HG03520 (cell line): Measurements from ENCODE around the gene RAD51B.
"Not testable (repeated sequence)": the region's sequence is repeated elsewhere in the genome, so short reads cannot be mapped to it uniquely, and the experiment has no call there.

Source experiments
- ATAC-seq: cut with Tn5 transposase; IDR thresholded peaks from one replicate; pipeline ENCODE4 v1.9.1; 2021; ENCODE audit warnings: mild to moderate bottlenecking, moderate library complexity; ENCODE audit not compliant: unreplicated experiment

Gene RAD51B

GRCh38 chr14:68696266-68696665, 876.7 kb downstream of the RAD51B start:
- no peak for ATAC-seq

DNA sequence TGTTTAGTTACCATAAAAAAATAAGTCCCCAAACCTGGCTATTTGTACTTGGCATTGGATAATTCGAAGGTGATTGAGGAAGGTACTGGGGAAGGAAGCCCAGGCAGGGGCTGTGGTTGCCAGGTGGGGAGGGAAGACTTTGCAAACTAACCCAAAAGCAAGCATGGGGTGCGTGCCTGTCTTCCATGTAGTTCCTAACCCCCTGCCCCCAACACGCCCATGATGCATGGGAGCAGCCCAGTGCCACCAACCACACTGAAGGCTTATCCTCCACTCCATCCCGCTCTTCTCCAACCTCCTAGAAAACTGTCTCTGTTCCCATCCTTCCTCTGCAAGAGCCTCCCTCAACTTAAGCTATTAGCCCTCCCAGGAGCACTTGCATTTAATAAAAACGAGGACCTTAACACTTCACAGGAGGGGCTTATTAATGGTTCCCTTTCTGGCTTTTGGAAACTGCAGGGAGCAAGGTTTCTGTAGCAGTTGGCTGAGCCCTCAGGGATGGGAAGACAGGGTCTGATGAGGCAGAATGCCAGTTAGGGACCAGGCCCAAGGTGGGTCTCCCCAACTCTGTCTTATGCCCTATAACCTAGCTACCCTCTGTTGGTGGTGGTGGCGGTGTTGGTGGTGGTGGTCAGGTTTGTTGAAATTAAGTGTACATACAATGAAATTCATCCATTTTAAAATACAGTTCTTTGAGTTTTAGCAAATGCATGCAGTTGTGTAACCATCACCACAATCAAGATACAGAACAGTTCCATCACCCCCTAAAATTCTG, 877.3 kb downstream of the RAD51B start:
- no peak for ATAC-seq

- not testable (repeated sequence) for ATAC-seq
Observed at GRCh38 chr14:68698773-68699172, 879.2 kb downstream of the RAD51B start.

DNA sequence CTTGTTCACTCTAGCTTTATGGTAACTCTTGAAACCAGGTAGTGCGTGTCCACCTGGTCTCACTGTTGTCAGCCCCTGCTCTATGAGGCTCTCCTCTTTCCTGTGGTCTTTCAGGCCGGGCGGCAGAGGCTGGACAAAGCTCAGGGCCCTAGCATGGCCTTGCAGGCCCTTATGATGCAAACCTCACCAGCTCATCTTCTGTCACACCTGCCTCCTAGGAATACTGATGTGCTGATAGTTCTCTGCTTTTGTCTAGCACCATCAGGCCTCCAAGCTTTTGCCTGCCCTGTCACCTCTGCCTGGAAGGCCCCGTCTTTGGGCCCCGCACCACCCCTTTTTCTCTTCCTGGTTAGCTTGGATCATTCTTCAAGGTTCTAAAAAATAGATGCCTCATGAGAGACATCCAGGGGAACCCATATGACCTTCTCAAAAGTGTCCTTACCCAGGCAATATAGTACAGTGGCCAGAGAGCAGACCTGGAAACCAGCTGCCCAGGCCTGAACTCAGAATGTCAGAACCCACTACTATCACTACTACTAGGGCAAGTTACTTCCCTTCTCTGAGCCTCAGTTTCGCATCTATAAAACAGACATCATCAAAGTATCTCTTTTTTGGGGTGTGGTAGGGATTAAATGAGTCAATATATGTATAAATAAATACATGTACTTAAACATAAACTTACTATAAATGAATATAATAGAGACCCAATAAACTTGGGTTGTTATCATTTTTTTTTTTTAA, 881.6 kb downstream of the RAD51B start:
- ATAC-seq: no peak

DNA sequence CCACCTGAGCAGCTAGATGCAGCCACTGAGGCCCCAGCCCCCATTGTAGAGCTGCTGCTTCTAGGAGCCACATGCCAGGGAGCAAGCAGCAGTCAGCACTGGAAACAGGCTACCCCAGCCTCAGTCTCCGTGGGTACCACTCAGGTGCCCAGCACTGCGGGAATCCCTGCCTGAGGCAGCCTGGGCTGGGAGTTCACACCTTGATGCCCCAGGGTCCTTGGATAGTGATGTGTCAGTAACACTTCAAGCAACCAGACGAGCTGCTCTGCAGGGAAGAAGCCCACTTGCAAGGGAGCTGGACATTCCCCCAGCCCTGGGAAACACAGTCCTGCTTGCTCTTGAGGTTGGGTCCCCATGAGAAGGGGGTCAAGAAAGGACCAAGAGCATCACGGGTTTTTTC, 882.6 kb downstream of the RAD51B start:
- no peak for ATAC-seq

DNA sequence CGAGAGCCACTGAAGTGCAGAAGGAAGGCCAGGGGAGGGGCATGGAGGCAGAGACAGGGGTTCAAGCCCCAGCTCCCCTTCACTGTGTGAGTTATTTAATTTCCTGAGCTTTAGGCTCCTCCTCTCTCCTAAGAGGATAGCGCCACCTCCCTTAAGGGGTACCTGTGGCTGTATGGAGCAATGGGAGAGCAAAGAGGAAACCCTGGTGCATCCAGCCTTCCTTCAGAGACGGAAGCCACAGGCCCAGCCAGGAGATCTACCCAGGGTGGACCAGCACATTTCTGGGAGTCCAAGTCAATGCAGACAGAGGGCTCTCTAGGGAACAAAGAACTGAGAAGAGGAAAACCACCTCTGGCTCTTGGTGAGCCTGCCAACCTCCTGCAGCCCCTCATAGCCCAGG, 883.0 kb downstream of the RAD51B start:
- ATAC-seq: no peak

- no peak for ATAC-seq
Observed at GRCh38 chr14:68703093-68703492, 883.5 kb downstream of the RAD51B start.

- ATAC-seq: no peak
Observed at GRCh38 chr14:68704736-68705720, 885.4 kb downstream of the RAD51B start.

GRCh38 chr14:68705741-68706283, 886.2 kb downstream of the RAD51B start:
- no peak for ATAC-seq

GRCh38 chr14:68707482-68707881, 887.9 kb downstream of the RAD51B start:
- no peak for ATAC-seq

DNA sequence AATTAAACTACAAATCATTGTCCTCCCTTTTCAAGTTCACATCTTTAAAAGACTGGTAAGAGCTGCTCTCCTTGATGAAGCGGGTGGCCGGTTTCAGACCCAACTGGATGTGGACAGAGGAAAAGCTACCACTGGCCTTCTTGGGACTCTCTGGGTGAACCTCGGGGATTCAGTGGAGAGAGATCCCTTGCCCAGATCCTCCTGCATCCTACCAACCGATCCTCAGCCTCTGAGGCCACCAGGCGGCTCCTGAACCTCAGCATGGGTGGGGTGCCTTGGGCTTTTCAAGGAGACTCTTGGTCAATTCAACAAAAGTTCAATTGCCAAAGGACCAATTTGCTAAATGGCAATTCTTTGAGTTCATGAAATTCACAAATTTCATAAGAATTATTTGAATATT, 888.8 kb downstream of the RAD51B start:
- ATAC-seq: no peak

GRCh38 chr14:68709007-68709406, 889.4 kb downstream of the RAD51B start:
- no peak for ATAC-seq

DNA sequence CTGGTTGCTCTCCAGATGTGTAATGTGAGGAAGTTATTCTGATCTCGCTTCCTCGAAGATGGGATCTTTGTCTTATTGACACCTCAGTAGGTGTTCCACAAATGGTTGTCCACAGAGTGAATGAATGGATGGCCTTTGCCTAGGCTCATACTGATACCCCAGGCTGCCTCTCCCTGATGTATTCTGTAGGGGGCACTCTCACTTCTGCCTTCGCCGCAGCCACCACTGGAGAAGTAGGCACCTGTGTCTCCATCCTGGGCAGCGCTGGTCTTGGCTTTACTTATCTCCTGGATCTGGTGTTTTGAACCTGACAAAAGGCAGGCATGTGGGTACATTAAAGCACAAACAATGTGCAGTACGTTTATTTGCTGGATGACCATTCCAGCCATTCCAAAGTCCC, 891.2 kb downstream of the RAD51B start:
- ATAC-seq: no peak

DNA sequence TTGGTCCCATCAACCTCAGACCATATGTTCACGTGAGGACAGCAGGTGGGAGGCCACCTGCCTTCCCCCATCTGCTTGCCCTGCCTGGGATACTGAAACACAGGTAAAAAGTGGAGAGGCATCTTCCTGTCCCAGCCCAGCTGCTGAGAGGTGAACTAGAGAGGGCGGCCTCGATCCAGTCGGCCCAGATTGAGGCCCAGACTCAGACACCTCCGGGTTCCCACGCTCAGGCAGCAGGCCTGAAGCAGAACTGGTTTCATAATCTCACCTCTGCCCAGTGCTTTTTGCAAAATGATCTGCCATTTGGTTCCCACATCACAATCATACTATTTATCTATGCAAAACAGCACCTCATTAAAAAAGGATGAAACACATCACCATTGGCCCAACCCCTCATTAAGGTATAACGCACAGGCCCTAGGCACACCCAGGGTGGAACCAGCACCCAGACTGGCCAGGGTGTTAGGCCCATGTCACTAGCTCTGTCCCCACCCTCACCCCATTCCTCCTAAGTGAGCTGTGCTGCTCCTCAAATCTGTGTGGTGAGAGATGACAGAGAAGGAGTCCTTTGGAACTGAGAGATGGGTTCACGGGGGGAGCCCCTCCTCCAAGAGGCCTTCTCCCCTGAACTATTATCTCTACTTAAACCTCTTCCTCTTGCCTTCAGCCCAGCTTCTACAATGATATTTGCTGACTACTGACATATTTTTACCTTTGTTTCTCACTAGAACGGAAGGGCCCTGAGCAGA, 892.2 kb downstream of the RAD51B start:
- no peak for ATAC-seq

GRCh38 chr14:68712703-68713370, 893.3 kb downstream of the RAD51B start:
- ATAC-seq: no peak

GRCh38 chr14:68713782-68714181, 894.2 kb downstream of the RAD51B start:
- no peak for ATAC-seq

DNA sequence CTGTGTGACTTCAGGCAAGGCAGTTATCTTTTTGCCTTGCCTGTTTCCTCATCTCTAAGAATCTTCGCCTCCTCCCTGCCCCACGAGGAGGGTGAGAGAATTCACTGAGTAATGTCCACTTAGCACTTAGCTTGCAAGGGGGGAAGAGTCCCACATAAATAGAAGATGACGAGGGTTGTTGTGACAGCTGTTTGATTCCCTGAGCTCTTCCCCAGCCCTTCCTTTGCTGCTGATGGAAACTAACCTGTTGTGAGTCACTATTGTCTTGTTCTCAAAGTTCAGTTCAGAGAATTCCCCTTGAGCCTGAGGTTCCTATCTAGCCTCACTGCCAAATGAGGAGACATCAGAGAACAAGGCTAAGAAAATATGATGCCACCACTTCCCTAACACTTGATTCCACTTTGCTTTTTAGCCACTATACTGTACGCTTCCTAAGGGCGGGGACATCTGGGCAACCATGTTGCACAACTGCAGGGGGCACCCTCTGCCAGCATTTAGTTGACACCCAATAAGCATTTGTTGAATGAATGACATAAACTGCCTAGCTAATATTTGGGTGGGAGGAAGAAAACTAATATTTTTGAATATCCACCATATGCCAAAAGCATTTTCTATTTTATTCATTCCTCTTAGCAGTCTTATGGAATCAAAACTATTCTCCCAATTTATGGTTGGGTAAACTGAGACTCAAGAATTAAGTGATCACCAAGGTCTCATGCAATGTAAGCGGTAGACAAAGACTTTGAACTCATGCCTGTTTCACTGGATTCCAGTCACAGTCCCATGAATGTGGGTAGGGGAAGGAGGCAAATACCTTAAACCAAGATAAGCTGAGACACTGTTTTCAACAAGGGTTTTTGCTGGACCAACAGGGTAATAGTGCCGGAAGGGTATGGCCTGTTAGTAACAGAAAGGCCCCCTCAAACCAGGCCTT, 895.7 kb downstream of the RAD51B start:
- no peak for ATAC-seq

- no peak for ATAC-seq
Observed at GRCh38 chr14:68716698-68717097, 897.1 kb downstream of the RAD51B start.
